GM23338 (cell line): ENCODE data around the gene ROCK2. TPM values are rescaled to one million over a fixed set of nuclear protein-coding genes. Genes with fewer than 3 reads are reported as not detected.

ENCODE experiments used
- ATAC-seq: fragments of 200-7000 bp; cut with Tn5 transposase; 3 replicates; pipeline ENCODE4 v1.9.1; 2020
- DNase-seq: peaks from one replicate; pipeline ENCODE4 v3.0.0-alpha.2; 2015; ENCODE audit warnings: low spot score
- H2AFZ ChIP-seq: fragments of 200-600 bp; sonication (generic); 2 replicates; pipeline ENCODE4 v1.8.0; 2016; ENCODE audit warnings: antibody characterized with exemption, mild to moderate bottlenecking, moderate library complexity
- H3F3A ChIP-seq: fragments of 200-600 bp; sonication (generic); replicated peaks from 2 replicates; pipeline ENCODE4 v1.8.0; 2017; ENCODE audit warnings: antibody characterized with exemption, mixed run types, low read depth
- H3K27ac ChIP-seq: fragments of 200-600 bp; sonication (generic); 2 replicates; pipeline ENCODE4 v1.6.1; 2016; ENCODE audit warnings: low read depth
- H3K27me3 ChIP-seq: fragments of 200-600 bp; sonication (generic); 2 replicates; pipeline ENCODE4 v1.8.0; 2016; ENCODE audit warnings: mild to moderate bottlenecking, mixed run types, moderate library complexity; ENCODE audit not compliant: insufficient read depth
- H3K36me3 ChIP-seq: fragments of 200-600 bp; sonication (generic); 2 replicates; pipeline ENCODE4 v1.8.0; 2016; ENCODE audit warnings: mild to moderate bottlenecking; ENCODE audit not compliant: insufficient read depth
- H3K4me1 ChIP-seq: fragments of 200-600 bp; sonication (generic); 2 replicates; pipeline ENCODE4 v1.8.0; 2016; ENCODE audit warnings: mild to moderate bottlenecking, moderate library complexity; ENCODE audit not compliant: insufficient read depth
- H3K4me2 ChIP-seq: fragments of 200-600 bp; sonication (generic); 2 replicates; pipeline ENCODE4 v1.7.1; 2017; ENCODE audit warnings: mixed run types
- H3K4me3 ChIP-seq: fragments of 200-600 bp; sonication (generic); 2 replicates; pipeline ENCODE4 v1.6.1; 2016; ENCODE audit warnings: mixed run types
- H3K79me2 ChIP-seq: fragments of 200-600 bp; sonication (generic); replicated peaks from 2 replicates; pipeline ENCODE4 v1.8.0; 2017; ENCODE audit warnings: mild to moderate bottlenecking; ENCODE audit not compliant: insufficient read depth
- H3K9me2 ChIP-seq: fragments of 200-600 bp; sonication (generic); 2 replicates; pipeline ENCODE4 v1.8.0; 2017; ENCODE audit not compliant: insufficient read depth
- H4K20me1 ChIP-seq: fragments of 200-600 bp; sonication (generic); replicated peaks from 2 replicates; pipeline ENCODE4 v1.8.0; 2017; ENCODE audit warnings: mild to moderate bottlenecking; ENCODE audit not compliant: insufficient read depth
- H3K27ac Mint-ChIP-seq: 2 replicates; pipeline ENCODE4 v1.8.0; 2020; ENCODE audit warnings: inconsistent platforms, mild to moderate bottlenecking, moderate library complexity, mixed read lengths
- H3K27me3 Mint-ChIP-seq: 3 replicates; pipeline ENCODE4 v1.8.0; 2022; ENCODE audit warnings: low read depth, mild to moderate bottlenecking, moderate library complexity, mixed read lengths, inconsistent platforms; ENCODE audit not compliant: insufficient read depth, poor library complexity
- H3K36me3 Mint-ChIP-seq: 3 replicates; pipeline ENCODE4 v1.8.0; 2021; ENCODE audit warnings: low read depth, mild to moderate bottlenecking, inconsistent platforms, moderate library complexity, mixed read lengths
- H3K4me1 Mint-ChIP-seq: 3 replicates; pipeline ENCODE4 v1.8.0; 2020; ENCODE audit warnings: mild to moderate bottlenecking, inconsistent platforms, mixed read lengths
- H3K4me3 Mint-ChIP-seq: 3 replicates; pipeline ENCODE4 v1.8.0; 2021; ENCODE audit warnings: moderate library complexity, mild to moderate bottlenecking, inconsistent platforms, mixed read lengths
- H3K9me3 Mint-ChIP-seq: 3 replicates; pipeline ENCODE4 v1.8.0; 2020; ENCODE audit warnings: moderate library complexity, mild to moderate bottlenecking, inconsistent platforms, mixed read lengths
- CREB1 ChIP-seq: fragments of 250-450 bp; sonication (Bioruptor Pico); IDR thresholded peaks from 2 replicates; pipeline ENCODE4 v1.5.0; 2020; ENCODE audit warnings: low read depth, mild to moderate bottlenecking, moderate library complexity
- EZH2 ChIP-seq: fragments of 200-600 bp; sonication (generic); IDR thresholded peaks from one replicate; pipeline ENCODE4 v1.8.0; 2017; ENCODE audit warnings: antibody characterized with exemption, mild to moderate bottlenecking, low read depth; ENCODE audit not compliant: unreplicated experiment
- EZH2phosphoT487 ChIP-seq: fragments of 200-600 bp; sonication (generic); IDR thresholded peaks from one replicate; pipeline ENCODE4 v1.8.1; 2018; ENCODE audit warnings: antibody characterized with exemption; ENCODE audit not compliant: unreplicated experiment
- JUNB ChIP-seq: IDR thresholded peaks from one replicate; pipeline ENCODE4 v1.6.1; 2016; ENCODE audit warnings: antibody characterized with exemption; ENCODE audit not compliant: unreplicated experiment
- NANOG ChIP-seq: IDR thresholded peaks from 2 replicates; pipeline ENCODE4 v1.6.1; 2016; ENCODE audit warnings: antibody characterized with exemption, borderline replicate concordance
- POLR2AphosphoS5 ChIP-seq: IDR thresholded peaks from 2 replicates; pipeline ENCODE4 v1.6.1; 2016; ENCODE audit warnings: antibody characterized with exemption, low read depth
- STAT1 ChIP-seq: IDR thresholded peaks from one replicate; pipeline ENCODE4 v1.6.1; 2016; ENCODE audit warnings: antibody characterized with exemption; ENCODE audit not compliant: unreplicated experiment
- ZNF114 ChIP-seq: fragments of 250-450 bp; sonication (Bioruptor Pico); IDR thresholded peaks from 2 replicates; pipeline ENCODE4 v1.5.0; 2020; ENCODE audit warnings: mild to moderate bottlenecking, moderate library complexity
- ZNF331 ChIP-seq: fragments of 250-450 bp; sonication (Bioruptor Pico); IDR thresholded peaks from 2 replicates; pipeline ENCODE4 v1.5.0; 2020; ENCODE audit warnings: low read depth, mild to moderate bottlenecking, moderate library complexity
- polyA plus RNA-seq: library from polyadenylated mRNA; unstranded; fragments of >200 nt; fragmentation: Nextera tagmentation; extraction: Ambion mirVana; gene quantifications from 2 replicates; pipeline ENCODE4 v1.2.1, GENCODE V29; 2016
- total RNA-seq: library from RNA; depleted of rRNA; stranded (reverse); fragments of >200 nt; shearing (Covaris generic); gene quantifications from 2 replicates; pipeline ENCODE4 v1.2.3, GENCODE V29; 2014
- TF ChIP-seq, protein P1 (sequence below): IDR thresholded peaks from one replicate; pipeline ENCODE4 v1.6.1; 2018; ENCODE audit warnings: antibody characterized with exemption; ENCODE audit not compliant: unreplicated experiment
- TF ChIP-seq, protein P2 (sequence below): fragments of 250-450 bp; sonication (Bioruptor Pico); IDR thresholded peaks from 2 replicates; pipeline ENCODE4 v1.5.0; 2020; ENCODE audit warnings: mild to moderate bottlenecking, moderate library complexity
- TF ChIP-seq, protein P3 (sequence below), 2 experiments: fragments of 200-600 bp in 1 of 2; sonication (generic) in 1 of 2; conservative IDR thresholded peaks; 2 replicates each; pipeline versions ENCODE4 v1.5.1 to v1.6.1; 2016 to 2017; ENCODE audit warnings: antibody characterized with exemption in 2 of 2, low read depth in 2 of 2, mild to moderate bottlenecking in 2 of 2, moderate library complexity in 1 of 2
- TF ChIP-seq, protein P4 (sequence below): IDR thresholded peaks from 2 replicates; pipeline ENCODE4 v1.6.1; 2016; ENCODE audit warnings: antibody characterized with exemption

The ROCK2 gene
- total and polyA plus RNA-seq, 2 experiments from 2014 or later = 16.4 to 28.0 TPM

DNA sequence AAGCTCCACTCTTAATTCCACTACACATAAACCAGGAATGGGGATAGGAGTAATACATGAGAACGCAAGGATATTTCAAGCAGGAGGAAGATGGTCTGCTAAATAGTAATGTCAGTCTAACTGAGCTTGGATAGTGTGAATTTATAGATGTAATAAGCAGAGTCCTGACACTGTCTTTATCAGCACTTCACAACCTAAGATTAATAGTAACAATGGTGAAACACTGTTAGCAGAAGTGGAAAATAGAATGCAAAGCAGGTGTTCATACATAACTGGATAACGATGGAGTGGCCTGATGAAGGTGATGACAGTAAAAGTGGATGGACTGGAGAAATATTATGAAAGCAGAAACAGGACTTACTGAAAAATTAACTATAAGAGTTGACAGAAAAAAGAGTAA lies 80.4 kb downstream of the ROCK2 start:
- no peak overlapping the region for H3K27ac ChIP-seq
- no peak for TF ChIP-seq EZH2phosphoT487
- no peak for TF ChIP-seq STAT1
- TF ChIP-seq POLR2AphosphoS5 = no peak
- TF ChIP-seq CREB1 = no peak
- no peak for TF ChIP-seq NANOG
- TF ChIP-seq EZH2 = no peak
- TF ChIP-seq, protein P1, sequence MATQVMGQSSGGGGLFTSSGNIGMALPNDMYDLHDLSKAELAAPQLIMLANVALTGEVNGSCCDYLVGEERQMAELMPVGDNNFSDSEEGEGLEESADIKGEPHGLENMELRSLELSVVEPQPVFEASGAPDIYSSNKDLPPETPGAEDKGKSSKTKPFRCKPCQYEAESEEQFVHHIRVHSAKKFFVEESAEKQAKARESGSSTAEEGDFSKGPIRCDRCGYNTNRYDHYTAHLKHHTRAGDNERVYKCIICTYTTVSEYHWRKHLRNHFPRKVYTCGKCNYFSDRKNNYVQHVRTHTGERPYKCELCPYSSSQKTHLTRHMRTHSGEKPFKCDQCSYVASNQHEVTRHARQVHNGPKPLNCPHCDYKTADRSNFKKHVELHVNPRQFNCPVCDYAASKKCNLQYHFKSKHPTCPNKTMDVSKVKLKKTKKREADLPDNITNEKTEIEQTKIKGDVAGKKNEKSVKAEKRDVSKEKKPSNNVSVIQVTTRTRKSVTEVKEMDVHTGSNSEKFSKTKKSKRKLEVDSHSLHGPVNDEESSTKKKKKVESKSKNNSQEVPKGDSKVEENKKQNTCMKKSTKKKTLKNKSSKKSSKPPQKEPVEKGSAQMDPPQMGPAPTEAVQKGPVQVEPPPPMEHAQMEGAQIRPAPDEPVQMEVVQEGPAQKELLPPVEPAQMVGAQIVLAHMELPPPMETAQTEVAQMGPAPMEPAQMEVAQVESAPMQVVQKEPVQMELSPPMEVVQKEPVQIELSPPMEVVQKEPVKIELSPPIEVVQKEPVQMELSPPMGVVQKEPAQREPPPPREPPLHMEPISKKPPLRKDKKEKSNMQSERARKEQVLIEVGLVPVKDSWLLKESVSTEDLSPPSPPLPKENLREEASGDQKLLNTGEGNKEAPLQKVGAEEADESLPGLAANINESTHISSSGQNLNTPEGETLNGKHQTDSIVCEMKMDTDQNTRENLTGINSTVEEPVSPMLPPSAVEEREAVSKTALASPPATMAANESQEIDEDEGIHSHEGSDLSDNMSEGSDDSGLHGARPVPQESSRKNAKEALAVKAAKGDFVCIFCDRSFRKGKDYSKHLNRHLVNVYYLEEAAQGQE = no peak
- TF ChIP-seq ZNF114 (CRISPR knock-in tag) = no peak
- TF ChIP-seq JUNB = no peak
- TF ChIP-seq, protein P2, sequence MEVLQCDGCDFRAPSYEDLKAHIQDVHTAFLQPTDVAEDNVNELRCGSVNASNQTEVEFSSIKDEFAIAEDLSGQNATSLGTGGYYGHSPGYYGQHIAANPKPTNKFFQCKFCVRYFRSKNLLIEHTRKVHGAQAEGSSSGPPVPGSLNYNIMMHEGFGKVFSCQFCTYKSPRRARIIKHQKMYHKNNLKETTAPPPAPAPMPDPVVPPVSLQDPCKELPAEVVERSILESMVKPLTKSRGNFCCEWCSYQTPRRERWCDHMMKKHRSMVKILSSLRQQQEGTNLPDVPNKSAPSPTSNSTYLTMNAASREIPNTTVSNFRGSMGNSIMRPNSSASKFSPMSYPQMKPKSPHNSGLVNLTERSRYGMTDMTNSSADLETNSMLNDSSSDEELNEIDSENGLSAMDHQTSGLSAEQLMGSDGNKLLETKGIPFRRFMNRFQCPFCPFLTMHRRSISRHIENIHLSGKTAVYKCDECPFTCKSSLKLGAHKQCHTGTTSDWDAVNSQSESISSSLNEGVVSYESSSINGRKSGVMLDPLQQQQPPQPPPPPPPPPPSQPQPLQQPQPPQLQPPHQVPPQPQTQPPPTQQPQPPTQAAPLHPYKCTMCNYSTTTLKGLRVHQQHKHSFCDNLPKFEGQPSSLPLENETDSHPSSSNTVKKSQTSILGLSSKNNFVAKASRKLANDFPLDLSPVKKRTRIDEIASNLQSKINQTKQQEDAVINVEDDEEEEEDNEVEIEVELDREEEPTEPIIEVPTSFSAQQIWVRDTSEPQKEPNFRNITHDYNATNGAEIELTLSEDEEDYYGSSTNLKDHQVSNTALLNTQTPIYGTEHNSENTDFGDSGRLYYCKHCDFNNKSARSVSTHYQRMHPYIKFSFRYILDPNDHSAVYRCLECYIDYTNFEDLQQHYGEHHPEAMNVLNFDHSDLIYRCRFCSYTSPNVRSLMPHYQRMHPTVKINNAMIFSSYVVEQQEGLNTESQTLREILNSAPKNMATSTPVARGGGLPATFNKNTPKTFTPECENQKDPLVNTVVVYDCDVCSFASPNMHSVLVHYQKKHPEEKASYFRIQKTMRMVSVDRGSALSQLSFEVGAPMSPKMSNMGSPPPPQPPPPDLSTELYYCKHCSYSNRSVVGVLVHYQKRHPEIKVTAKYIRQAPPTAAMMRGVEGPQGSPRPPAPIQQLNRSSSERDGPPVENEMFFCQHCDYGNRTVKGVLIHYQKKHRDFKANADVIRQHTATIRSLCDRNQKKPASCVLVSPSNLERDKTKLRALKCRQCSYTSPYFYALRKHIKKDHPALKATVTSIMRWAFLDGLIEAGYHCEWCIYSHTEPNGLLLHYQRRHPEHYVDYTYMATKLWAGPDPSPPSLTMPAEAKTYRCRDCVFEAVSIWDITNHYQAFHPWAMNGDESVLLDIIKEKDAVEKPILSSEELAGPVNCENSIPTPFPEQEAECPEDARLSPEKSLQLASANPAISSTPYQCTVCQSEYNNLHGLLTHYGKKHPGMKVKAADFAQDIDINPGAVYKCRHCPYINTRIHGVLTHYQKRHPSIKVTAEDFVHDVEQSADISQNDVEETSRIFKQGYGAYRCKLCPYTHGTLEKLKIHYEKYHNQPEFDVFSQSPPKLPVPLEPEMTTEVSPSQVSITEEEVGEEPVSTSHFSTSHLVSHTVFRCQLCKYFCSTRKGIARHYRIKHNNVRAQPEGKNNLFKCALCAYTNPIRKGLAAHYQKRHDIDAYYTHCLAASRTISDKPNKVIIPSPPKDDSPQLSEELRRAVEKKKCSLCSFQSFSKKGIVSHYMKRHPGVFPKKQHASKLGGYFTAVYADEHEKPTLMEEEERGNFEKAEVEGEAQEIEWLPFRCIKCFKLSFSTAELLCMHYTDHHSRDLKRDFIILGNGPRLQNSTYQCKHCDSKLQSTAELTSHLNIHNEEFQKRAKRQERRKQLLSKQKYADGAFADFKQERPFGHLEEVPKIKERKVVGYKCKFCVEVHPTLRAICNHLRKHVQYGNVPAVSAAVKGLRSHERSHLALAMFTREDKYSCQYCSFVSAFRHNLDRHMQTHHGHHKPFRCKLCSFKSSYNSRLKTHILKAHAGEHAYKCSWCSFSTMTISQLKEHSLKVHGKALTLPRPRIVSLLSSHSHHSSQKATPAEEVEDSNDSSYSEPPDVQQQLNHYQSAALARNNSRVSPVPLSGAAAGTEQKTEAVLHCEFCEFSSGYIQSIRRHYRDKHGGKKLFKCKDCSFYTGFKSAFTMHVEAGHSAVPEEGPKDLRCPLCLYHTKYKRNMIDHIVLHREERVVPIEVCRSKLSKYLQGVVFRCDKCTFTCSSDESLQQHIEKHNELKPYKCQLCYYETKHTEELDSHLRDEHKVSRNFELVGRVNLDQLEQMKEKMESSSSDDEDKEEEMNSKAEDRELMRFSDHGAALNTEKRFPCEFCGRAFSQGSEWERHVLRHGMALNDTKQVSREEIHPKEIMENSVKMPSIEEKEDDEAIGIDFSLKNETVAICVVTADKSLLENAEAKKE (CRISPR knock-in tag) = no peak
- TF ChIP-seq, protein P3, sequence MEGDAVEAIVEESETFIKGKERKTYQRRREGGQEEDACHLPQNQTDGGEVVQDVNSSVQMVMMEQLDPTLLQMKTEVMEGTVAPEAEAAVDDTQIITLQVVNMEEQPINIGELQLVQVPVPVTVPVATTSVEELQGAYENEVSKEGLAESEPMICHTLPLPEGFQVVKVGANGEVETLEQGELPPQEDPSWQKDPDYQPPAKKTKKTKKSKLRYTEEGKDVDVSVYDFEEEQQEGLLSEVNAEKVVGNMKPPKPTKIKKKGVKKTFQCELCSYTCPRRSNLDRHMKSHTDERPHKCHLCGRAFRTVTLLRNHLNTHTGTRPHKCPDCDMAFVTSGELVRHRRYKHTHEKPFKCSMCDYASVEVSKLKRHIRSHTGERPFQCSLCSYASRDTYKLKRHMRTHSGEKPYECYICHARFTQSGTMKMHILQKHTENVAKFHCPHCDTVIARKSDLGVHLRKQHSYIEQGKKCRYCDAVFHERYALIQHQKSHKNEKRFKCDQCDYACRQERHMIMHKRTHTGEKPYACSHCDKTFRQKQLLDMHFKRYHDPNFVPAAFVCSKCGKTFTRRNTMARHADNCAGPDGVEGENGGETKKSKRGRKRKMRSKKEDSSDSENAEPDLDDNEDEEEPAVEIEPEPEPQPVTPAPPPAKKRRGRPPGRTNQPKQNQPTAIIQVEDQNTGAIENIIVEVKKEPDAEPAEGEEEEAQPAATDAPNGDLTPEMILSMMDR (conservative IDR thresholded peaks at IDR 0.05; ENCODE audit: low read depth in 2 of 2) = no peak
- TF ChIP-seq, protein P4, sequence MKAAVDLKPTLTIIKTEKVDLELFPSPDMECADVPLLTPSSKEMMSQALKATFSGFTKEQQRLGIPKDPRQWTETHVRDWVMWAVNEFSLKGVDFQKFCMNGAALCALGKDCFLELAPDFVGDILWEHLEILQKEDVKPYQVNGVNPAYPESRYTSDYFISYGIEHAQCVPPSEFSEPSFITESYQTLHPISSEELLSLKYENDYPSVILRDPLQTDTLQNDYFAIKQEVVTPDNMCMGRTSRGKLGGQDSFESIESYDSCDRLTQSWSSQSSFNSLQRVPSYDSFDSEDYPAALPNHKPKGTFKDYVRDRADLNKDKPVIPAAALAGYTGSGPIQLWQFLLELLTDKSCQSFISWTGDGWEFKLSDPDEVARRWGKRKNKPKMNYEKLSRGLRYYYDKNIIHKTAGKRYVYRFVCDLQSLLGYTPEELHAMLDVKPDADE = no peak
- no peak for TF ChIP-seq ZNF331 (CRISPR knock-in tag)
- no peaks in the 10 kb centered on the region for H3F3A ChIP-seq
- H3K36me3 ChIP-seq = no peaks in the 10 kb centered on the region
- no peak for DNase-seq
- Mint-ChIP-seq H3K27ac (no peak overlapping the region), H3K36me3 (peaks cover 6% of the 10 kb centered on the region; the same call in 2 of the 3 replicates), H3K9me3 (no peaks in the 10 kb centered on the region), H3K27me3 (no peaks in the 10 kb centered on the region), H3K4me1 (no peaks in the 10 kb centered on the region; the same call in 2 of the 3 replicates), H3K4me3 (no peak overlapping the region)
- no peaks in the 10 kb centered on the region; the same call in 1 of the 2 replicates for H4K20me1 ChIP-seq
- H2AFZ ChIP-seq = no peak overlapping the region
- no peak for ATAC-seq
- H3K4me2 ChIP-seq = no peak overlapping the region
- no peaks in the 10 kb centered on the region for H3K4me1 ChIP-seq
- no peak overlapping the region for H3K4me3 ChIP-seq
- H3K9me2 ChIP-seq = no peaks in the 10 kb centered on the region
- H3K27me3 ChIP-seq = no peaks in the 10 kb centered on the region
- H3K79me2 ChIP-seq = peaks cover 35% of the 10 kb centered on the region
